ENCODE data around the gene COL24A1. TPM values are rescaled to one million over a fixed set of nuclear protein-coding genes. Genes with fewer than 3 reads are reported as not detected.
A peak's percentile ranks its signal among the peaks of the same experiment; 100 is the strongest.

COL24A1 gene
- total and polyA plus RNA-seq, 2 experiments from 2014 or later = 0.32 to 0.54 TPM

GRCh38 chr1:85708829-85709227, 447.7 kb downstream of the COL24A1 start:
- no peaks in the 10 kb centered on the region for H3K27me3 ChIP-seq
- H3K4me3 ChIP-seq = peak overlapping the region; percentile 44
- H3K36me3 ChIP-seq = peaks cover 7% of the 10 kb centered on the region
- H3K9me3 ChIP-seq (ENCODE audit: low read depth) = no peaks in the 10 kb centered on the region
- DNase-seq (ENCODE audit: low read depth in 1 of 2, low spot score in 1 of 2) = no peak
- peak overlapping the region; percentile 96 for H3K27ac ChIP-seq
- H3K4me1 ChIP-seq (ENCODE audit: low read depth) = peaks cover 4% of the 10 kb centered on the region
- TF ChIP-seq CTCF (IDR thresholded peaks at IDR 0.05; ENCODE audit: low read depth, low read length) = no peak

DNA sequence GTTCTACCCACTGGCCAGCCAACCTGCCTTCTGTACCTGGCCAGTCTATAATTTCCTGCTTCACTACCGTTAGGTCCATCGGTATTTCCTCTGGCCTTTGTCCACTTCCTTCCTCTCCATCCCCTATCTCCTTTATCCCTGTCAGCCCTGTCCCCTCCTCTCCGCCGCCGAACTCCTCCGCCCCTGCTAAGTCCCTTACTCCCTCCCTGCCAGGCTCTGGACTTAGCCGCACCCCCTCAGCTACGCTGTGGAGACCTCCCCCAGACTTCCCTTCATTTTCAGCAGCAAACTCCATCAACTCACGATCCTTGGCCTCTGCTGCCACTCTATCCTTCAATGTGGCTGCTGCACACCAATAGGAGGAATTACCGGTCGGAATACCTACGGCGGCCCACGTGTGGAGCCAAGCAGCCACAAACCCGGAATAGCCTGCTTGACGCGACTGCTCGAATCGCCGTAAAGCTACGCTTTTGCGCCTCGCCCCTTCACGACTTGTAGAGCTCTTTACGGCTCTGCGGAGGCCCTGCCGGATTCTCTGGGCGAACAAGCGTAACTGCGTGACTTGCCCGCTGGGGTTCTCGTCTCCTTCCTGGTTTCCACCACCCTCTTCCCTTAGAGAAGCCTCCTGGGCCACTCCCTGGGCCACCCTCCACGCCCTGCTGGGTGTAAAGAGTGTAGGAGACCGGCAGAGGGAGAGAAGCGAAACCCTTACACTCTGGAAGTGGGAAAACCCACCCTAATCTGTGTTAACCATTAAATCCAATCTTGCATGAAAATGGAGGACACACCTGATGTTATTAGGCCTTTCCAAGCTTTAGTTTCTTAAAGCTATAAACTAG, 448.4 kb downstream of the COL24A1 start, which contains the start of gene ZNHIT6:
Gene ZNHIT6 (minus strand): TSS at position 444 of the 839 bp plus-strand sequence. CDS start 149 bp downstream, at position 295.
- Histone ChIP-seq H3K9me3 (ENCODE audit: low read depth) (no peaks in the 10 kb centered on the region), H3K36me3 (peaks cover 10% of the 10 kb centered on the region), H3K27me3 (no peaks in the 10 kb centered on the region), H3K4me1 (ENCODE audit: low read depth) (peaks cover 4% of the 10 kb centered on the region), H3K27ac (peak within 1 kb of the TSS; percentile 96), H3K4me3 (peak within 1 kb of the TSS; percentile 44)
- TF ChIP-seq CTCF (IDR thresholded peaks at IDR 0.05; ENCODE audit: low read depth, low read length) = peak; percentile 48
- DNase-seq (ENCODE audit: low read depth in 1 of 2, low spot score in 1 of 2) = peak; percentile 96 to 98

GRCh38 chr1:85707267-85707989, 449.1 kb downstream of the COL24A1 start:
- no peak for TF ChIP-seq CTCF (IDR thresholded peaks at IDR 0.05; ENCODE audit: low read depth, low read length)
- peak; percentile 0 to 6 for DNase-seq (ENCODE audit: low read depth in 1 of 2, low spot score in 1 of 2)
- Histone ChIP-seq H3K9me3 (ENCODE audit: low read depth) (no peaks in the 10 kb centered on the region), H3K27ac (peak overlapping the region; percentile 96), H3K36me3 (peaks cover 10% of the 10 kb centered on the region), H3K4me1 (ENCODE audit: low read depth) (peaks cover 4% of the 10 kb centered on the region), H3K4me3 (peak overlapping the region; percentile 44), H3K27me3 (no peaks in the 10 kb centered on the region)

- Histone ChIP-seq H3K4me1 (ENCODE audit: low read depth) (peaks cover 4% of the 10 kb centered on the region), H3K36me3 (peaks cover 10% of the 10 kb centered on the region), H3K27me3 (no peaks in the 10 kb centered on the region), H3K4me3 (no peak overlapping the region), H3K9me3 (ENCODE audit: low read depth) (no peaks in the 10 kb centered on the region), H3K27ac (no peak overlapping the region)
- no peak for TF ChIP-seq CTCF (IDR thresholded peaks at IDR 0.05; ENCODE audit: low read depth, low read length)
- no peak for DNase-seq (ENCODE audit: low read depth in 1 of 2, low spot score in 1 of 2)
Measured at GRCh38 chr1:85705940-85706339, 450.6 kb downstream of the COL24A1 start.

DNA sequence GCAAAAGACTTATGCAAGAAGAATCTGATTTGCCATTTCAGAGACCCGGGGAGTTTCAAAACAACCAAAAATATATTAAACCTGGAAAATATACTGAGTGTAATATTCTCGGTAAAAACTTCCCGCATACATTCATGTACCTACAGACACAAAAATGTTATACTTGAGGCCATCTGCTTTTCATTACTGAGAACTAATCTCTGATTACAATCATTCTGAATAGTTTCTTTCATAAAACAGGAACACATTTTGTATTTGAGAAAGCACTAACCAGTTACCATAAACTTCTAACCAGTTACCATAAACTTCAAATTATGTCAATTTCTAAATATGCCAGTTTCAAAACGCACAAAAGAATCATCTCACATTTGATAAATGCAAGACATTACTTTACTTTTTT, 456.1 kb downstream of the COL24A1 start:
- Histone ChIP-seq H3K4me1 (ENCODE audit: low read depth) (peaks cover 9% of the 10 kb centered on the region), H3K9me3 (ENCODE audit: low read depth) (no peaks in the 10 kb centered on the region), H3K4me3 (no peak overlapping the region), H3K27me3 (no peaks in the 10 kb centered on the region), H3K36me3 (peaks cover 17% of the 10 kb centered on the region), H3K27ac (no peak overlapping the region)
- TF ChIP-seq CTCF (IDR thresholded peaks at IDR 0.05; ENCODE audit: low read depth, low read length) = no peak
- DNase-seq (ENCODE audit: low read depth in 1 of 2, low spot score in 1 of 2) = no peak
